ENCODE results near the gene PRR13.
"Not testable (repeated sequence)": the region's sequence is repeated elsewhere in the genome, so short reads cannot be mapped to it uniquely, and the experiment has no call there.

Gene PRR13

GRCh38 chr12:53441040-53441833, at the start of gene PRR13:
PRR13 (plus strand) TSS chr12:53441734; CDS start chr12:53442715, 981 bp downstream.
- peak; percentile 98 for DNase-seq (ENCODE audit: low read depth)

GRCh38 chr12:53399896-53400295, 41.6 kb upstream of the PRR13 start:
- no peak for DNase-seq (ENCODE audit: low read depth)

GRCh38 chr12:53402351-53402750, 39.2 kb upstream of the PRR13 start:
- DNase-seq (ENCODE audit: low read depth) = not testable (repeated sequence)

- DNase-seq (ENCODE audit: low read depth) = no peak
Observed at GRCh38 chr12:53402871-53403270, 38.7 kb upstream of the PRR13 start.

GRCh38 chr12:53410951-53411350, 30.6 kb upstream of the PRR13 start:
- no peak for DNase-seq (ENCODE audit: low read depth)

- no peak for DNase-seq (ENCODE audit: low read depth)
Observed at GRCh38 chr12:53413485-53414204, 27.9 kb upstream of the PRR13 start.

- no peak for DNase-seq (ENCODE audit: low read depth)
Observed at GRCh38 chr12:53414756-53415417, 26.6 kb upstream of the PRR13 start.

- DNase-seq (ENCODE audit: low read depth) = not testable (repeated sequence)
Observed at GRCh38 chr12:53415752-53416389, 25.7 kb upstream of the PRR13 start.

- DNase-seq (ENCODE audit: low read depth) = not testable (repeated sequence)
Observed at GRCh38 chr12:53417291-53417816, 24.2 kb upstream of the PRR13 start.

GRCh38 chr12:53418221-53418620, 23.3 kb upstream of the PRR13 start:
- no peak for DNase-seq (ENCODE audit: low read depth)

GRCh38 chr12:53419756-53420155, 21.8 kb upstream of the PRR13 start:
- DNase-seq (ENCODE audit: low read depth) = no peak

GRCh38 chr12:53422247-53422646, 19.3 kb upstream of the PRR13 start:
- not testable (repeated sequence) for DNase-seq (ENCODE audit: low read depth)

- DNase-seq (ENCODE audit: low read depth) = no peak
Observed at GRCh38 chr12:53423597-53423996, 17.9 kb upstream of the PRR13 start, which contains the start of gene AMHR2. AMHR2 (plus strand) TSS chr12:53423855; CDS start chr12:53423935, 80 bp downstream.

- no peak for DNase-seq (ENCODE audit: low read depth)
Observed at GRCh38 chr12:53424626-53425514, 16.7 kb upstream of the PRR13 start.

- DNase-seq (ENCODE audit: low read depth) = no peak
Observed at GRCh38 chr12:53425515-53426150, 15.9 kb upstream of the PRR13 start.

GRCh38 chr12:53427905-53428594, 13.5 kb upstream of the PRR13 start:
- DNase-seq (ENCODE audit: low read depth) = no peak

GRCh38 chr12:53428741-53429140, 12.8 kb upstream of the PRR13 start:
- no peak for DNase-seq (ENCODE audit: low read depth)

- DNase-seq (ENCODE audit: low read depth) = no peak
Observed at GRCh38 chr12:53430116-53430515, 11.4 kb upstream of the PRR13 start.

- no peak for DNase-seq (ENCODE audit: low read depth)
Observed at GRCh38 chr12:53431187-53431586, 10.3 kb upstream of the PRR13 start.

GRCh38 chr12:53435326-53435725, 6.2 kb upstream of the PRR13 start:
- DNase-seq (ENCODE audit: low read depth) = not testable (repeated sequence)

Data from stimulated activated CD8-positive, alpha-beta memory T cell treated with anti-CD3 and anti-CD28 coated beads, Interleukin-15, amount 100 ng/mL, for 1 hour (primary cell).